ENCODE measurements around the gene TTBK2. TPM values are rescaled to one million over a fixed set of nuclear protein-coding genes. Genes with fewer than 3 reads are reported as not detected.
A peak's percentile ranks its signal among the peaks of the same experiment; 100 is the strongest.

Gene TTBK2
- total RNA-seq, 1 experiment from 2014 or later, result 10.6 TPM

- Histone ChIP-seq H3K9ac (ENCODE audit: low read length) (no peak overlapping the region), H3K79me2 (ENCODE audit: insufficient read depth, low read length) (no peaks in the 10 kb centered on the region), H3K36me3 (ENCODE audit: control insufficient read depth in 1 of 2, insufficient read depth in 2 of 2, low read length in 2 of 2) (no peaks in the 10 kb centered on the region), H3K27me3 (ENCODE audit: insufficient read depth, low read length) (no peaks in the 10 kb centered on the region), H3K4me2 (ENCODE audit: low read length) (no peak overlapping the region), H3K4me3 (replicated peaks in 1 of 2; ENCODE audit: low read depth in 1 of 2, low read length in 2 of 2) (no peak overlapping the region), H3K4me1 (ENCODE audit: control insufficient read depth in 1 of 2, insufficient read depth in 2 of 2, low read length in 2 of 2) (no peaks in the 10 kb centered on the region), H3K9me2 (ENCODE audit: insufficient read depth) (no peaks in the 10 kb centered on the region), H4K20me1 (ENCODE audit: insufficient read depth) (no peaks in the 10 kb centered on the region), H3K27ac (ENCODE audit: low read depth, low read length) (no peak overlapping the region), H3K9me3 (ENCODE audit: control insufficient read depth in 1 of 2, insufficient read depth in 1 of 2, low read depth in 1 of 2, low read length in 2 of 2) (no peaks in the 10 kb centered on the region), H2AFZ (ENCODE audit: low read depth, low read length, poor library complexity, severe bottlenecking) (no peak overlapping the region)
- RAD21 ChIA-PET (ENCODE audit: low non-redundant PET in 1 of 2, low total read pairs in 2 of 2, uncharacterized antibody in 2 of 2, unreplicated experiment in 2 of 2), result interaction anchor here in 1 of 2 experiments (0.7 kb wide), 1 partner anchor 126 kb away, joined by 3 read pairs; no protein-coding TSS in a partner anchor
- no peak for ATAC-seq
- intact Hi-C loops (cut with micrococcal nuclease), result no loop called here
- DNase-seq (ENCODE audit: low read depth, low spot score), result no peak
- no TSS peak for BruUV-seq (replicated peaks)
- POLR2A ChIA-PET, result no interaction called here
- CTCF ChIA-PET, result no interaction called here
- TF ChIP-seq CTCF (IDR thresholded peaks at IDR 0.05 in 2 of 3, conservative IDR thresholded peaks at IDR 0.05 in 1 of 3; ENCODE audit: borderline replicate concordance in 1 of 3, insufficient read depth in 1 of 3, low read depth in 2 of 3, low read length in 2 of 3) (peak in 2 of 3 experiments; percentile 26 to 29; a peak in 3 of 6 replicates), RAD21 (IDR thresholded peaks at IDR 0.05; ENCODE audit: low read depth) (0 out of 2 replicates have a peak, but pooled peaks have one; percentile 10), SRF (IDR thresholded peaks at IDR 0.05; ENCODE audit: low read depth) (no peak)
Measured at GRCh38 chr15:42800731-42801474, 119.7 kb downstream of the TTBK2 start.

- Histone ChIP-seq H3K4me2 (ENCODE audit: low read length) (no peak overlapping the region), H3K9me3 (ENCODE audit: control insufficient read depth in 1 of 2, insufficient read depth in 1 of 2, low read depth in 1 of 2, low read length in 2 of 2) (no peaks in the 10 kb centered on the region), H3K9ac (ENCODE audit: low read length) (no peak overlapping the region), H3K9me2 (ENCODE audit: insufficient read depth) (no peaks in the 10 kb centered on the region), H3K4me1 (ENCODE audit: control insufficient read depth in 1 of 2, insufficient read depth in 2 of 2, low read length in 2 of 2) (no peaks in the 10 kb centered on the region), H3K27ac (ENCODE audit: low read depth, low read length) (no peak overlapping the region), H3K4me3 (replicated peaks in 1 of 2; ENCODE audit: low read depth in 1 of 2, low read length in 2 of 2) (no peak overlapping the region), H4K20me1 (ENCODE audit: insufficient read depth) (no peaks in the 10 kb centered on the region), H3K27me3 (ENCODE audit: insufficient read depth, low read length) (no peaks in the 10 kb centered on the region), H3K36me3 (ENCODE audit: control insufficient read depth in 1 of 2, insufficient read depth in 2 of 2, low read length in 2 of 2) (no peaks in the 10 kb centered on the region), H2AFZ (ENCODE audit: low read depth, low read length, poor library complexity, severe bottlenecking) (no peak overlapping the region), H3K79me2 (ENCODE audit: insufficient read depth, low read length) (no peaks in the 10 kb centered on the region)
- TF ChIP-seq ELF1 (IDR thresholded peaks at IDR 0.05; ENCODE audit: borderline replicate concordance, low read depth) (no peak), FOSL1 (IDR thresholded peaks at IDR 0.05; ENCODE audit: low read depth) (no peak), EZH2 (IDR thresholded peaks at IDR 0.05) (no peak), MAX (IDR thresholded peaks at IDR 0.05) (no peak), CBX3 (IDR thresholded peaks at IDR 0.05; ENCODE audit: low read depth) (no peak), ZFX (IDR thresholded peaks at IDR 0.05) (no peak), RAD21 (IDR thresholded peaks at IDR 0.05; ENCODE audit: low read depth) (no peak), EGR1 (IDR thresholded peaks at IDR 0.05; ENCODE audit: low read depth) (no peak), YY1 (IDR thresholded peaks at IDR 0.05; ENCODE audit: extremely low read depth, insufficient replicate concordance, low read depth, low read length) (no peak), CEBPB (IDR thresholded peaks at IDR 0.05; ENCODE audit: low read depth) (no peak), EZH2phosphoT487 (IDR thresholded peaks at IDR 0.05; ENCODE audit: borderline replicate concordance) (no peak), CTCF (IDR thresholded peaks at IDR 0.05 in 2 of 3, conservative IDR thresholded peaks at IDR 0.05 in 1 of 3; ENCODE audit: borderline replicate concordance in 1 of 3, insufficient read depth in 1 of 3, low read depth in 2 of 3, low read length in 2 of 3) (no peak), SP1 (IDR thresholded peaks at IDR 0.05; ENCODE audit: low read depth) (no peak), ZNF274 (IDR thresholded peaks at IDR 0.05; ENCODE audit: low read depth, low read length) (no peak), SRF (IDR thresholded peaks at IDR 0.05; ENCODE audit: low read depth) (no peak)
- intact Hi-C loops (cut with micrococcal nuclease), result loop anchor here (5.0 kb wide), 1 partner anchor 128 kb away; no protein-coding TSS in a partner anchor
- ChIA-PET CTCF (no interaction called here), POLR2A (no interaction called here), RAD21 (ENCODE audit: low non-redundant PET in 1 of 2, low total read pairs in 2 of 2, uncharacterized antibody in 2 of 2, unreplicated experiment in 2 of 2) (no interaction called here)
- ATAC-seq, result no peak
- BruUV-seq (replicated peaks), result no TSS peak
- no peak for DNase-seq (ENCODE audit: low read depth, low spot score)
Measured at GRCh38 chr15:42798802-42799201, 121.8 kb downstream of the TTBK2 start.
